IPS-15b (cell line): ENCODE data around the gene MYOZ2.

Source experiments
- H3K27me3 ChIP-seq: one replicate; pipeline ENCODE4 v1.6.1; 2013; ENCODE audit warnings: low read length; ENCODE audit not compliant: control insufficient read depth, insufficient read depth
- H3K36me3 ChIP-seq: one replicate; pipeline ENCODE4 v1.6.1; 2013; ENCODE audit warnings: low read length; ENCODE audit not compliant: control insufficient read depth, insufficient read depth
- H3K4me1 ChIP-seq: one replicate; pipeline ENCODE4 v1.6.1; 2013; ENCODE audit warnings: mild to moderate bottlenecking, low read length; ENCODE audit not compliant: control insufficient read depth, insufficient read depth
- H3K4me3 ChIP-seq: one replicate; pipeline ENCODE4 v1.5.1; 2013; ENCODE audit warnings: low read depth, low read length
- H3K9ac ChIP-seq: one replicate; pipeline ENCODE4 v1.6.1; 2013; ENCODE audit warnings: low read depth, mild to moderate bottlenecking, low read length
- H3K9me3 ChIP-seq: one replicate; pipeline ENCODE4 v1.6.1; 2013; ENCODE audit warnings: mild to moderate bottlenecking, low read length; ENCODE audit not compliant: control insufficient read depth, insufficient read depth

Gene MYOZ2

GRCh38 chr4:119206178-119206577, 70.5 kb downstream of the MYOZ2 start:
- H3K4me3 ChIP-seq = no peak overlapping the region

GRCh38 chr4:119207051-119207450, 71.4 kb downstream of the MYOZ2 start:
- Histone ChIP-seq H3K36me3 (no peaks in the 10 kb centered on the region), H3K9me3 (no peaks in the 10 kb centered on the region), H3K4me3 (no peak overlapping the region), H3K4me1 (peaks cover 10% of the 10 kb centered on the region), H3K27me3 (peaks cover 2% of the 10 kb centered on the region), H3K9ac (no peak overlapping the region)

More at GRCh38 chr4:119206178-119206577, 70.5 kb downstream of the MYOZ2 start:
- Histone ChIP-seq H3K9me3 (no peaks in the 10 kb centered on the region), H3K4me1 (peaks cover 10% of the 10 kb centered on the region), H3K36me3 (no peaks in the 10 kb centered on the region), H3K27me3 (peaks cover 2% of the 10 kb centered on the region), H3K9ac (no peak overlapping the region)

- Histone ChIP-seq H3K9me3 (no peaks in the 10 kb centered on the region), H3K27me3 (peaks cover 2% of the 10 kb centered on the region), H3K4me3 (no peak overlapping the region), H3K9ac (no peak overlapping the region), H3K36me3 (no peaks in the 10 kb centered on the region), H3K4me1 (peaks cover 10% of the 10 kb centered on the region)
Observed at GRCh38 chr4:119209077-119209476, 73.4 kb downstream of the MYOZ2 start.

- Histone ChIP-seq H3K36me3 (no peaks in the 10 kb centered on the region), H3K4me3 (no peak overlapping the region), H3K9ac (no peak overlapping the region), H3K4me1 (peaks cover 9% of the 10 kb centered on the region), H3K9me3 (no peaks in the 10 kb centered on the region), H3K27me3 (peaks cover 2% of the 10 kb centered on the region)
Observed at GRCh38 chr4:119209586-119209985, 74.0 kb downstream of the MYOZ2 start.

GRCh38 chr4:119210775-119211174, 75.1 kb downstream of the MYOZ2 start:
- Histone ChIP-seq H3K27me3 (peaks cover 2% of the 10 kb centered on the region), H3K36me3 (no peaks in the 10 kb centered on the region), H3K9ac (no peak overlapping the region), H3K9me3 (no peaks in the 10 kb centered on the region), H3K4me1 (peaks cover 4% of the 10 kb centered on the region), H3K4me3 (peak overlapping the region; percentile 82)

- Histone ChIP-seq H3K36me3 (no peaks in the 10 kb centered on the region), H3K4me1 (peaks cover 4% of the 10 kb centered on the region), H3K4me3 (peak overlapping the region; percentile 82), H3K9me3 (no peaks in the 10 kb centered on the region), H3K27me3 (peaks cover 2% of the 10 kb centered on the region), H3K9ac (peak overlapping the region; percentile 75)
Observed at GRCh38 chr4:119211867-119212233, 76.2 kb downstream of the MYOZ2 start.

GRCh38 chr4:119212234-119212963, 76.8 kb downstream of the MYOZ2 start, which contains the start of gene USP53:
Gene USP53, plus strand, starts transcription at chr4:119212713. Its CDS starts 27,047 bp downstream, at chr4:119239760.
- peak within 1 kb of the TSS; percentile 82 for H3K4me3 ChIP-seq
- no peaks in the 10 kb centered on the region for H3K9me3 ChIP-seq
- H3K9ac ChIP-seq = peak within 1 kb of the TSS; percentile 75
- H3K36me3 ChIP-seq = no peaks in the 10 kb centered on the region
- H3K4me1 ChIP-seq = peaks cover 4% of the 10 kb centered on the region
- peaks cover 2% of the 10 kb centered on the region for H3K27me3 ChIP-seq

- Histone ChIP-seq H3K4me3 (peak overlapping the region; percentile 82), H3K9me3 (no peaks in the 10 kb centered on the region), H3K27me3 (peaks cover 2% of the 10 kb centered on the region), H3K36me3 (no peaks in the 10 kb centered on the region), H3K4me1 (peaks cover 4% of the 10 kb centered on the region), H3K9ac (peak overlapping the region; percentile 17)
Observed at GRCh38 chr4:119212964-119213606, 77.5 kb downstream of the MYOZ2 start.

GRCh38 chr4:119218093-119218492, 82.5 kb downstream of the MYOZ2 start:
- no peak overlapping the region for H3K9ac ChIP-seq
- H3K36me3 ChIP-seq = no peaks in the 10 kb centered on the region
- H3K9me3 ChIP-seq = no peaks in the 10 kb centered on the region
- no peak overlapping the region for H3K4me3 ChIP-seq
- H3K4me1 ChIP-seq = no peaks in the 10 kb centered on the region
- H3K27me3 ChIP-seq = no peaks in the 10 kb centered on the region

GRCh38 chr4:119221412-119221811, 85.8 kb downstream of the MYOZ2 start:
- Histone ChIP-seq H3K9me3 (no peaks in the 10 kb centered on the region), H3K36me3 (no peaks in the 10 kb centered on the region), H3K4me1 (no peaks in the 10 kb centered on the region), H3K4me3 (no peak overlapping the region), H3K27me3 (no peaks in the 10 kb centered on the region), H3K9ac (no peak overlapping the region)

GRCh38 chr4:119227690-119228089, 92.1 kb downstream of the MYOZ2 start:
- no peak overlapping the region for H3K9ac ChIP-seq
- no peaks in the 10 kb centered on the region for H3K36me3 ChIP-seq
- H3K27me3 ChIP-seq = no peaks in the 10 kb centered on the region
- no peak overlapping the region for H3K4me3 ChIP-seq
- H3K9me3 ChIP-seq = no peaks in the 10 kb centered on the region
- H3K4me1 ChIP-seq = no peaks in the 10 kb centered on the region

- H3K4me3 ChIP-seq = no peak overlapping the region
- no peaks in the 10 kb centered on the region for H3K4me1 ChIP-seq
- no peaks in the 10 kb centered on the region for H3K27me3 ChIP-seq
- H3K9ac ChIP-seq = no peak overlapping the region
- no peaks in the 10 kb centered on the region for H3K9me3 ChIP-seq
- no peaks in the 10 kb centered on the region for H3K36me3 ChIP-seq
Observed at GRCh38 chr4:119228406-119228805, 92.8 kb downstream of the MYOZ2 start.
